ENCODE measurements around the gene SCYL3. TPM values are rescaled to one million over a fixed set of nuclear protein-coding genes. Genes with fewer than 3 reads are reported as not detected.

SCYL3 gene
- total RNA-seq, 1 experiment from 2014 or later, result 7.8 TPM

DNA sequence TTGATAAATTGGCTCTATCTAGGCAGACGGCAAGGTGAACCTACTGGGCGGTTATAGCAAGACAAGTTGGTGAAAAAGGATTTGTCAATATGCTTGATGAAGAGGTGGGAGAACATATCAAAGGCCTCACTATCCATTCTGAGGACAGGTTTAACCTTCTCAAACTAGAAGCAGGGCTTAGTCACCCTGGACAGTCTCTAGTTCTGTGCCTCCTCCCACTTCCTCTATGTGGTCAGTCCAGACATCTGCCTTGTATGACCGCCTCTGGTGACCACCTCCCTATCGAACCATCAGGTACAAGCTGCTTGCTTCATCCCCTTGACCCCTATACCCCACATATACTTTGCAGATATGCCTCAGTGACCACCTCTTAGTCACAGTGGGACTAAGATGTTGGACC is 2.3 kb upstream of the SCYL3 start:
- Histone ChIP-seq H3K36me3 (ENCODE audit: low read depth) (no peaks in the 10 kb centered on the region), H3F3A (ENCODE audit: insufficient read depth, low read depth) (peaks cover 21% of the 10 kb centered on the region; the same call in 1 of the 2 replicates), H3K27ac (no peak overlapping the region), H3K4me2 (no peak overlapping the region), H3K4me3 (no peak overlapping the region), H2AFZ (no peak overlapping the region), H3K9me3 (ENCODE audit: insufficient read depth, low read depth) (no peaks in the 10 kb centered on the region), H3K9me2 (ENCODE audit: insufficient read depth) (no peaks in the 10 kb centered on the region; the same call in 1 of the 2 replicates), H3K4me1 (replicated peaks; ENCODE audit: insufficient read depth) (peaks cover 20% of the 10 kb centered on the region), H3K79me2 (ENCODE audit: low read depth) (peaks cover 19% of the 10 kb centered on the region), H3K27me3 (ENCODE audit: insufficient read depth, low read depth) (no peaks in the 10 kb centered on the region), H4K20me1 (ENCODE audit: insufficient read depth) (no peaks in the 10 kb centered on the region)
- ChIA-PET CTCF (no interaction called here), POLR2A (ENCODE audit: unreplicated experiment) (no interaction called here)
- no TSS peak for BruUV-seq (replicated peaks)
- intact Hi-C loops (cut with micrococcal nuclease; ENCODE audit: unreplicated experiment), result loop anchor here (10.0 kb wide), 1 partner anchor 639 kb away; the partner anchor contains the start of gene GORAB
- no peak for DNase-seq
- TF ChIP-seq, protein P1, sequence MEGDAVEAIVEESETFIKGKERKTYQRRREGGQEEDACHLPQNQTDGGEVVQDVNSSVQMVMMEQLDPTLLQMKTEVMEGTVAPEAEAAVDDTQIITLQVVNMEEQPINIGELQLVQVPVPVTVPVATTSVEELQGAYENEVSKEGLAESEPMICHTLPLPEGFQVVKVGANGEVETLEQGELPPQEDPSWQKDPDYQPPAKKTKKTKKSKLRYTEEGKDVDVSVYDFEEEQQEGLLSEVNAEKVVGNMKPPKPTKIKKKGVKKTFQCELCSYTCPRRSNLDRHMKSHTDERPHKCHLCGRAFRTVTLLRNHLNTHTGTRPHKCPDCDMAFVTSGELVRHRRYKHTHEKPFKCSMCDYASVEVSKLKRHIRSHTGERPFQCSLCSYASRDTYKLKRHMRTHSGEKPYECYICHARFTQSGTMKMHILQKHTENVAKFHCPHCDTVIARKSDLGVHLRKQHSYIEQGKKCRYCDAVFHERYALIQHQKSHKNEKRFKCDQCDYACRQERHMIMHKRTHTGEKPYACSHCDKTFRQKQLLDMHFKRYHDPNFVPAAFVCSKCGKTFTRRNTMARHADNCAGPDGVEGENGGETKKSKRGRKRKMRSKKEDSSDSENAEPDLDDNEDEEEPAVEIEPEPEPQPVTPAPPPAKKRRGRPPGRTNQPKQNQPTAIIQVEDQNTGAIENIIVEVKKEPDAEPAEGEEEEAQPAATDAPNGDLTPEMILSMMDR (conservative IDR thresholded peaks at IDR 0.05), result no peak
- no peak for TF ChIP-seq EZH2 (IDR thresholded peaks at IDR 0.05; ENCODE audit: low read depth)

DNA sequence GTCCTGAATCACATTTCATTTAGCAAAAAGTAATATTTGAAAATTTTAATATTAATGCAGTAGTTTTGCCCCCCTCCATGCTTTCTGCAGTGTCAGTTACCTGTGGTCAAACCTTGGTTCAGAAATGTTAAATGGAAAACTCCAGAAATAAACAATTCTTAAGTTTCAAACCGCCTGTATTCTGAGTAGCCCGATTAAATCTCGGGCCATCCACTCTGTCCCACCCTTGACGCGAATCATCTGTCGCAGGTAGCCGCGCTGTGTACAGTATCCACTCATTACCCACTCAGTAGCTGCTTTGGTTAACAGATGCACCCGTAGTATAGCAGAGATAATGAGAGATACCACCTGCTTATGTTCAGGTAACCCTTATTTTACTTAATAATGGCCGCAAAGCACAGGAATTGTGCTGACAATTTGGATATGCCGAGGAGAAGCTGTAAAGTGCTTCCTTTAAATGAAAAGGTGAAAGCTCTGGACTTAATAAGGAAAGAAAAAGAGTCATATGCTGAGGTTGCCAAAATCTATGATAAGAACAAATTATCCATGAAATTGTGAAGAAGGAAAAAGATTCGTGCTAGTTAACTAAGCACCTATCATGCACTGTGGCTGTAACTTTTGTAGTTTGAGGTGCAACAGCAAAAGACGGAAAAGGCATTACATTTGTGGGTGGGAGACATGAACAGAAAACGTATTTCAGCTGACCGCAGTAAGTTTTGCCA is 889 bp upstream of the SCYL3 start:
- Histone ChIP-seq H3F3A (ENCODE audit: insufficient read depth, low read depth) (peaks cover 35% of the 10 kb centered on the region; the same call in 1 of the 2 replicates), H3K27ac (peak overlapping the region; percentile 91), H3K79me2 (ENCODE audit: low read depth) (peaks cover 33% of the 10 kb centered on the region), H3K36me3 (ENCODE audit: low read depth) (no peaks in the 10 kb centered on the region), H3K4me2 (peak overlapping the region; percentile 89), H2AFZ (peak overlapping the region; percentile 96), H4K20me1 (ENCODE audit: insufficient read depth) (no peaks in the 10 kb centered on the region), H3K27me3 (ENCODE audit: insufficient read depth, low read depth) (no peaks in the 10 kb centered on the region), H3K4me1 (replicated peaks; ENCODE audit: insufficient read depth) (peaks cover 33% of the 10 kb centered on the region), H3K9me2 (ENCODE audit: insufficient read depth) (no peaks in the 10 kb centered on the region), H3K9me3 (ENCODE audit: insufficient read depth, low read depth) (no peaks in the 10 kb centered on the region), H3K4me3 (peak overlapping the region; percentile 68)
- no peak for DNase-seq
- intact Hi-C loops (cut with micrococcal nuclease; ENCODE audit: unreplicated experiment), result loop anchor here (10.0 kb wide), 1 partner anchor 640 kb away; the partner anchor contains the start of gene GORAB
- ChIA-PET POLR2A (ENCODE audit: unreplicated experiment) (interaction anchor here (0.6 to 0.7 kb wide), 2 partner anchors 93 to 606 kb away, joined by 3 to 7 read pairs; no protein-coding TSS in a partner anchor), CTCF (no interaction called here)
- no peak for TF ChIP-seq EZH2 (IDR thresholded peaks at IDR 0.05; ENCODE audit: low read depth)
- TSS peak; percentile 96 for BruUV-seq (replicated peaks)

DNA sequence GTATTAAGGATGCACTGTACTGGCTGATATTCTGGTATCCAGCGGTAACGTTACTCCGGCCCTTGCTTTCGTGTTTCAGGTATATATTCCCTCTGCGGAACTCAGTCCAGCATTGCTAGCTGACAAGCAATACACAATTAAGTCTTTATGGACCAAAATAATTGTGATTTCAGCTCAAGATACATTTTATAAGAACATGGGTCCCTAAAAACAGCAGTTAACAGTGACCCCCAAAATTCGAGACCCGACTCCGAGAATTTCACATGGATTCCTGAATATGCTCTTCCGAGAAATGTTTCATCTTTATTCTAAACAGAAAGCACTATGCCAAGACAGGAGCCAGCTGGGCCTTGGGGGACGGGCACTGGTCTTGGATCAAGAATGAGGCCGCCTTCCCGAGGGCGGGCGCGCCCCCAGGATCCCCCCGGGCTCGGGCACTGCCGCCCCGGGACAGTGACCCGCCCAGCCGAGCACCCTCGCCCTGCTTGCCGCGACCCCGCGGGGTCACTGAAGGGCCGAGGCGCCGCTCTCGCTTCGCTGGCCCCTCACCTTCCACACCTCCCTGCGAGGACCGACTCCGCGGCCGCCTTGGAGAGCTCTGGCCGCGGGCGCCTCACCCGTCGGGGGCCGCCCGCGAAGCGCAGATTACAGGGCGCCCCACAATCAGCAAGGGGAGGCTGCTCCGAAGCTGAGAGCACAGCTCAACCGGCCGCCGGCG is 610 bp downstream of the SCYL3 start:
- ChIA-PET CTCF (interaction anchor here (0.5 to 0.6 kb wide), 4 partner anchors 118 to 1040 kb away, joined by 3 to 6 read pairs (median 4); no protein-coding TSS in a partner anchor), POLR2A (ENCODE audit: unreplicated experiment) (interaction anchor here (0.6 to 0.7 kb wide), 3 partner anchors 83 to 1265 kb away, joined by 3 read pairs; no protein-coding TSS in a partner anchor)
- DNase-seq, result no peak
- H3K9me3 ChIP-seq (ENCODE audit: insufficient read depth, low read depth), result no peaks in the 10 kb centered on the region
- H3K36me3 ChIP-seq (ENCODE audit: low read depth), result no peaks in the 10 kb centered on the region
- H3K9me2 ChIP-seq (ENCODE audit: insufficient read depth), result no peaks in the 10 kb centered on the region
- intact Hi-C loops (cut with micrococcal nuclease; ENCODE audit: unreplicated experiment), result loop anchor here (1.0 to 10.0 kb wide), 2 partner anchors 181 to 642 kb away; partner anchors contain the start of genes GORAB and KIFAP3
- peaks cover 48% of the 10 kb centered on the region for H3K79me2 ChIP-seq (ENCODE audit: low read depth)
- peak overlapping the region; percentile 89 for H3K4me2 ChIP-seq
- peaks cover 33% of the 10 kb centered on the region for H3K4me1 ChIP-seq (replicated peaks; ENCODE audit: insufficient read depth)
- peak overlapping the region; percentile 68 for H3K4me3 ChIP-seq
- H2AFZ ChIP-seq, result peak overlapping the region; percentile 96
- no peaks in the 10 kb centered on the region for H3K27me3 ChIP-seq (ENCODE audit: insufficient read depth, low read depth)
- peak overlapping the region; percentile 91 for H3K27ac ChIP-seq
- no peaks in the 10 kb centered on the region for H4K20me1 ChIP-seq (ENCODE audit: insufficient read depth)
- no TSS peak for BruUV-seq (replicated peaks)
- H3F3A ChIP-seq (ENCODE audit: insufficient read depth, low read depth), result peaks cover 35% of the 10 kb centered on the region; the same call in 1 of the 2 replicates
- TF ChIP-seq, protein P1 (conservative IDR thresholded peaks at IDR 0.05), result no peak
- no peak for TF ChIP-seq EZH2 (IDR thresholded peaks at IDR 0.05; ENCODE audit: low read depth)

All from PC-9 (cell line).